GM12878 (cell line): ENCODE measurements around the gene MRAP2. TPM values are rescaled to one million over a fixed set of nuclear protein-coding genes. Genes with fewer than 3 reads are reported as not detected.

Experiments
- ATAC-seq: fragments of 200-7000 bp; cut with Tn5 transposase; 3 replicates; pipeline ENCODE4 v1.9.1; 2020; ENCODE audit warnings: mild to moderate bottlenecking, moderate library complexity
- BruUV-seq: library from RNA; stranded (reverse); fragments of 400-500 nt; replicated peaks from 2 replicates; lab custom pipeline; 2021; lab: Mats Ljungman, UMichigan
- CTCF ChIA-PET: fragments of 300-600 bp; sonication (Branson Sonifier 250); formaldehyde crosslinking; extraction: SDS; loops from one replicate; lab custom pipeline; 2021; ENCODE audit warnings: inconsistent platforms; lab: Yijun Ruan, JAX
- POLR2A ChIA-PET: fragments of 350-600 bp; formaldehyde crosslinking; extraction: SDS; loops from one replicate; lab custom pipeline; 2021; ENCODE audit warnings: inconsistent platforms; lab: Charles Lee
- RAD21 ChIA-PET: fragments of 300-600 bp; sonication (Branson Sonifier 250); formaldehyde crosslinking; loops from one replicate; lab custom pipeline; 2023; ENCODE audit warnings: antibody characterized with exemption; ENCODE audit not compliant: unreplicated experiment; lab: Charles Lee
- SMC1A ChIA-PET: fragments of 300-600 bp; sonication (Branson Sonifier 250); formaldehyde crosslinking; loops from one replicate; lab custom pipeline; 2023; ENCODE audit not compliant: unreplicated experiment, uncharacterized antibody; lab: Charles Lee
- DNase-seq: peaks from one replicate; pipeline ENCODE4 v3.0.0-alpha.2; 2011; ENCODE audit warnings: low read depth, low spot score
- FAIRE-seq: peaks from 3 replicates; lab custom pipeline; 2011; peaks lifted over from hg19 to GRCh38; lab: Jason Lieb, UNC
- H2AFZ ChIP-seq: 2 replicates; pipeline ENCODE4 v1.6.0; 2011; ENCODE audit warnings: low read depth, low read length, control low read depth; ENCODE audit not compliant: control insufficient read depth
- H3K27ac ChIP-seq: 2 replicates; pipeline ENCODE4 v1.5.1; 2011; ENCODE audit warnings: control low read depth; ENCODE audit not compliant: control insufficient read depth, insufficient read depth
- H3K27me3 ChIP-seq, 2 experiments: replicated peaks in 1 of 2; 2 replicates each; pipeline versions ENCODE4 v1.6.0 to v1.6.1; 2011; ENCODE audit warnings: low read length in 1 of 2; ENCODE audit not compliant: control insufficient read depth in 2 of 2, insufficient read depth in 2 of 2
- H3K36me3 ChIP-seq, 2 experiments: 2 replicates each; pipeline ENCODE4 v1.5.1; 2011; ENCODE audit warnings: low read length in 1 of 2; ENCODE audit not compliant: control insufficient read depth in 2 of 2, insufficient read depth in 2 of 2
- H3K4me1 ChIP-seq: 2 replicates; pipeline ENCODE4 v1.6.1; 2011; ENCODE audit warnings: mild to moderate bottlenecking, low read length, moderate library complexity, mixed read lengths; ENCODE audit not compliant: control insufficient read depth, insufficient read depth
- H3K4me2 ChIP-seq: 2 replicates; pipeline ENCODE4 v1.6.0; 2011; ENCODE audit warnings: control low read depth; ENCODE audit not compliant: control insufficient read depth, insufficient read depth
- H3K4me3 ChIP-seq: fragments of 200-600 bp; sonication (generic); 2 replicates; pipeline ENCODE4 v1.5.1; 2016
- H3K79me2 ChIP-seq: 2 replicates; pipeline ENCODE4 v1.6.0; 2011; ENCODE audit warnings: low read length; ENCODE audit not compliant: control insufficient read depth, insufficient read depth
- H3K9ac ChIP-seq: 2 replicates; pipeline ENCODE4 v1.8.0; 2011; ENCODE audit warnings: low read length, control low read depth, mixed read lengths; ENCODE audit not compliant: control insufficient read depth, insufficient read depth
- H3K9me3 ChIP-seq: replicated peaks from 3 replicates; pipeline ENCODE4 v1.5.1; 2011; ENCODE audit warnings: mild to moderate bottlenecking, low read length; ENCODE audit not compliant: control insufficient read depth, insufficient read depth
- H4K20me1 ChIP-seq: 2 replicates; pipeline ENCODE4 v1.6.0; 2011; ENCODE audit not compliant: control insufficient read depth, insufficient read depth
- BACH1 ChIP-seq: fragments of 450-650 bp; IDR thresholded peaks from 2 replicates; pipeline ENCODE4 v1.6.1; 2017; ENCODE audit warnings: mild to moderate bottlenecking, borderline replicate concordance
- BRCA1 ChIP-seq: IDR thresholded peaks from 2 replicates; pipeline ENCODE4 v1.6.1; 2011; ENCODE audit warnings: low read depth, low read length, improper control_type of control experiment
- CHD1 ChIP-seq: IDR thresholded peaks from 2 replicates; pipeline ENCODE4 v1.6.1; 2012; ENCODE audit warnings: low read depth, low read length, improper control_type of control experiment
- GABPA ChIP-seq: IDR thresholded peaks from 2 replicates; pipeline ENCODE4 v1.6.1; 2014; ENCODE audit warnings: antibody characterized with exemption, low read depth, mild to moderate bottlenecking, inconsistent platforms
- HDAC2 ChIP-seq: fragments of 200-600 bp; sonication (generic); IDR thresholded peaks from 2 replicates; pipeline ENCODE4 v1.6.1; 2017
- IRF3 ChIP-seq: fragments of 450-650 bp; IDR thresholded peaks from 2 replicates; pipeline ENCODE4 v1.6.1; 2014; ENCODE audit warnings: mild to moderate bottlenecking
- IRF4 ChIP-seq: IDR thresholded peaks from 2 replicates; pipeline ENCODE4 v1.6.1; 2011; ENCODE audit warnings: low read depth, low read length
- KDM1A ChIP-seq: fragments of 200-600 bp; sonication (generic); IDR thresholded peaks from 2 replicates; pipeline ENCODE4 v1.6.1; 2016; ENCODE audit warnings: borderline replicate concordance
- NR2F1 ChIP-seq: fragments of 450-650 bp; conservative IDR thresholded peaks from 2 replicates; pipeline ENCODE4 v1.6.1; 2017; ENCODE audit warnings: mild to moderate bottlenecking
- PAX5 ChIP-seq: IDR thresholded peaks from 2 replicates; pipeline ENCODE4 v1.6.1; 2011; ENCODE audit warnings: low read depth, low read length, borderline replicate concordance
- POU2F2 ChIP-seq: IDR thresholded peaks from 3 replicates; pipeline ENCODE4 v1.6.1; 2011; ENCODE audit warnings: low read depth, mild to moderate bottlenecking, low read length, borderline replicate concordance
- SMAD1 ChIP-seq: fragments of 450-650 bp; IDR thresholded peaks from 2 replicates; pipeline ENCODE4 v1.6.1; 2018; ENCODE audit warnings: mild to moderate bottlenecking, low read depth; ENCODE audit not compliant: partially characterized antibody
- TAF1 ChIP-seq: IDR thresholded peaks from 2 replicates; pipeline ENCODE4 v1.6.1; 2011; ENCODE audit warnings: mild to moderate bottlenecking, low read depth, low read length, borderline replicate concordance
- TCF3 ChIP-seq: IDR thresholded peaks from 2 replicates; pipeline ENCODE4 v1.6.1; 2012; ENCODE audit warnings: low read depth, mild to moderate bottlenecking, low read length, borderline replicate concordance; ENCODE audit not compliant: insufficient read depth
- YY1 ChIP-seq: IDR thresholded peaks from 2 replicates; pipeline ENCODE4 v1.6.1; 2011; ENCODE audit warnings: low read depth, mild to moderate bottlenecking, low read length
- ZNF207 ChIP-seq: fragments of 450-650 bp; IDR thresholded peaks from 2 replicates; pipeline ENCODE4 v1.6.1; 2014; ENCODE audit warnings: antibody characterized with exemption, mild to moderate bottlenecking, borderline replicate concordance
- ZNF217 ChIP-seq: fragments of 450-650 bp; IDR thresholded peaks from 2 replicates; pipeline ENCODE4 v1.6.1; 2017; ENCODE audit warnings: antibody characterized with exemption, mild to moderate bottlenecking
- ZNF24 ChIP-seq: fragments of 450-650 bp; IDR thresholded peaks from 2 replicates; pipeline ENCODE4 v1.6.1; 2017; ENCODE audit warnings: antibody characterized with exemption, mild to moderate bottlenecking
- ZNF384 ChIP-seq: IDR thresholded peaks from 2 replicates; pipeline ENCODE4 v1.6.1; 2012; ENCODE audit warnings: low read depth, mild to moderate bottlenecking, low read length, improper control_type of control experiment, borderline replicate concordance
- ZNF687 ChIP-seq: fragments of 450-650 bp; IDR thresholded peaks from 2 replicates; pipeline ENCODE4 v1.6.1; 2017; ENCODE audit warnings: mild to moderate bottlenecking, moderate library complexity
- WGBS: methylation state at CpG from one replicate; pipeline ENCODE4 v1.1.6; 2016; ENCODE audit warnings: low lambda C conversion rate; ENCODE audit not compliant: insufficient replicate concordance, insufficient coverage; ENCODE audit errors: missing lambda C conversion rate; 5-methylcytosine and 5-hydroxymethylcytosine counted together
- in situ Hi-C: fragments of 300-500 bp; cut with MboI; formaldehyde crosslinking; loops from 9 replicates; pipeline ENCODE4 v1.14.3; 2018; ENCODE audit warnings: mixed read lengths
- intact Hi-C: fragments of 100-400 bp; cut with micrococcal nuclease; formaldehyde crosslinking; loops from one replicate; pipeline ENCODE4 v1.14.2; 2022; ENCODE audit not compliant: unreplicated experiment
- polyA plus RNA-seq, 11 experiments: library from polyadenylated mRNA; depleted of rRNA in 4 of 11; unstranded in 6 of 11; stranded (reverse) in 5 of 11; fragments of >200 nt; fragmentation: Nextera tagmentation in 4 of 11; fragmentation: Illumina TruSeq in 1 of 11; extraction: Ambion mirVana in 4 of 11; extraction: Trizol in 1 of 11; gene quantifications; 1 replicate in 1 of 11; 2 replicates in 10 of 11; pipeline versions ENCODE4 v1.2.1 to v1.2.3, GENCODE V29; 2011 to 2016; ENCODE audit warnings: inconsistent platforms in 2 of 11, missing spikeins in 2 of 11, low read depth in 1 of 11
- total RNA-seq, 4 experiments: library from RNA; depleted of rRNA in 3 of 4; stranded (reverse); fragments of >200 nt in 3 of 4; fragmentation: Illumina TruSeq in 1 of 4; extraction: Trizol in 1 of 4; gene quantifications; 2 replicates each; pipeline versions ENCODE4 v1.2.1 to v1.2.3, GENCODE V29; 2013 to 2021

The MRAP2 gene
- total and polyA plus RNA-seq, 10 of the 15 experiments (the other 5 are each of a cell fraction or from before 2014, with no cell fraction given) = not detected

DNA sequence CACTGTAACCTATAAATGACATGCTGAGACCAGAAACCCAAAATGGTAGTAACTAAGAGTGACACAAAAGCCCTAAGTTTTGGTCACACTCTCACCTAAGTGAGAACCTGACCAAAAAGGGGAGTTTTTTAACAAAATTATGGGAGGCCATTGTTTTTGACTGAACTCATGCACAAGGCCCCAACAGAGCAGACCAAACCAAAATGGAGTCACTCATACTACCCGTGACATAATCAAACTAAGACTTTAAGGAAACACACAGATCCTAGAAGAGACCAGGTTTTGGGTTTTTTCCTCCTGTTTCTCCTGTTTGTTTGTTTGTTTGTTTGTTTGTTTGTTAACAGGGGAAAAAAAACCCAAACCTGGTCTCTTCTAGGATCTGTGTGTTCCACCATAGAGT, 49.2 kb upstream of the MRAP2 start:
- in situ Hi-C loops (no loop called here), intact Hi-C loops (no loop called here)
- Histone ChIP-seq H3K4me2 (no peak overlapping the region), H3K36me3 (no peaks in the 10 kb centered on the region), H3K27ac (no peak overlapping the region), H2AFZ (no peak overlapping the region), H3K9me3 (no peaks in the 10 kb centered on the region), H3K4me1 (no peaks in the 10 kb centered on the region), H4K20me1 (no peaks in the 10 kb centered on the region), H3K27me3 (no peaks in the 10 kb centered on the region), H3K9ac (no peak overlapping the region), H3K79me2 (no peaks in the 10 kb centered on the region), H3K4me3 (no peak overlapping the region)
- no peak for DNase-seq
- no TSS peak for BruUV-seq
- ChIA-PET POLR2A (no interaction called here), CTCF (interaction anchor here (0.6 kb wide), 1 partner anchor 15 kb away, joined by 3 read pairs; no protein-coding TSS in a partner anchor), RAD21 (no interaction called here), SMC1A (no interaction called here)
- FAIRE-seq = no peak
- no peak for ATAC-seq
- no peak for TF ChIP-seq IRF4
- TF ChIP-seq YY1 = no peak
- TF ChIP-seq PAX5 = no peak
- TF ChIP-seq NR2F1 = no peak
- TF ChIP-seq POU2F2 = no peak
- TF ChIP-seq IRF3 = no peak
- TF ChIP-seq KDM1A = no peak
- no peak for TF ChIP-seq SMAD1
- no peak for TF ChIP-seq ZNF207
- no peak for TF ChIP-seq ZNF24
- TF ChIP-seq ZNF217 = no peak
- TF ChIP-seq GABPA = no peak
- TF ChIP-seq CHD1 = no peak
- no peak for TF ChIP-seq TCF3
- no peak for TF ChIP-seq ZNF687
- no peak for TF ChIP-seq BACH1
- no peak for TF ChIP-seq TAF1
- TF ChIP-seq HDAC2 = no peak
- TF ChIP-seq ZNF384 = no peak
- TF ChIP-seq BRCA1 = no peak
- 35% methylated on average over 1 of the region's 1 CpG for WGBS
